ENCODE data around the gene TRIM50. TPM values are rescaled to one million over a fixed set of nuclear protein-coding genes. Genes with fewer than 3 reads are reported as not detected.

The TRIM50 gene
- total and polyA plus RNA-seq, 9 of the 15 experiments (the other 6 are each of a cell fraction or from before 2014, with no cell fraction given), result not detected

GRCh38 chr7:73369009-73369408, 41.1 kb upstream of the TRIM50 start:
- ATAC-seq, result no peak
- Histone ChIP-seq H2AFZ (ENCODE audit: low read depth, low read length) (no peak overlapping the region), H3K9me1 (ENCODE audit: control insufficient read depth, insufficient read depth, low read length) (no peaks in the 10 kb centered on the region), H3K27ac (ENCODE audit: extremely low read depth, low read depth, low read length) (no peak overlapping the region), H3K79me2 (ENCODE audit: control insufficient read depth, insufficient read depth, low read length) (no peaks in the 10 kb centered on the region), H3K4me3 (no peak overlapping the region), H3K9me3 (replicated peaks; ENCODE audit: control insufficient read depth, insufficient read depth, low read depth, low read length) (no peaks in the 10 kb centered on the region), H3K36me3 (ENCODE audit: control insufficient read depth, insufficient read depth, low read length) (no peaks in the 10 kb centered on the region), H3K9ac (ENCODE audit: insufficient read depth in 1 of 2, low read depth in 2 of 2, low read length in 2 of 2) (no peak overlapping the region), H3K27me3 (ENCODE audit: control insufficient read depth in 2 of 2, insufficient read depth in 2 of 2, low read length in 2 of 2) (peaks cover 38 to 60% of the 10 kb centered on the region in 2 experiments), H3K4me1 (replicated peaks in 1 of 2; ENCODE audit: control insufficient read depth in 2 of 2, insufficient read depth in 2 of 2, low read length in 2 of 2) (peaks cover 0 to 8% of the 10 kb centered on the region in 2 experiments; a peak in 1 of 5 replicates), H4K20me1 (replicated peaks; ENCODE audit: control insufficient read depth, insufficient read depth, low read length) (no peaks in the 10 kb centered on the region; the same call in 1 of the 2 replicates), H3K4me2 (ENCODE audit: insufficient read depth, low read length) (no peak overlapping the region)
- CTCF ChIA-PET (ENCODE audit: low intra/inter-chr PET ratio), result no interaction called here
- no peak for TF ChIP-seq TFE3 (CRISPR knock-in tag; IDR thresholded peaks at IDR 0.05)
- no peak for TF ChIP-seq ZFX (CRISPR knock-in tag; IDR thresholded peaks at IDR 0.05)
- TF ChIP-seq NFYB (IDR thresholded peaks at IDR 0.05; ENCODE audit: extremely low read depth, insufficient read length), result no peak
- TF ChIP-seq FIP1L1 (IDR thresholded peaks at IDR 0.05; ENCODE audit: low read depth, low read length, poor library complexity, severe bottlenecking), result no peak
- TF ChIP-seq ETV5 (CRISPR knock-in tag; IDR thresholded peaks at IDR 0.05; ENCODE audit: low read depth), result no peak
- no peak for TF ChIP-seq ZNF79 (CRISPR knock-in tag; IDR thresholded peaks at IDR 0.05; ENCODE audit: low read depth)
- no peak for TF ChIP-seq PML (IDR thresholded peaks at IDR 0.05; ENCODE audit: low read length)
- no peak for TF ChIP-seq HOMEZ (CRISPR knock-in tag; IDR thresholded peaks at IDR 0.05)
- TF ChIP-seq KAT7 (CRISPR knock-in tag; IDR thresholded peaks at IDR 0.05; ENCODE audit: borderline replicate concordance), result no peak
- TF ChIP-seq TBL1XR1 (IDR thresholded peaks at IDR 0.05; ENCODE audit: low read length in 2 of 2), result no peak
- TF ChIP-seq BDP1 (IDR thresholded peaks at IDR 0.05; ENCODE audit: insufficient read depth, insufficient read length), result no peak
- no peak for TF ChIP-seq ZNF146 (CRISPR knock-in tag; IDR thresholded peaks at IDR 0.05; ENCODE audit: unreplicated experiment)
- no peak for TF ChIP-seq HDAC2 (IDR thresholded peaks at IDR 0.05)
- TF ChIP-seq ZNF589 (CRISPR knock-in tag; IDR thresholded peaks at IDR 0.05; ENCODE audit: low read depth), result no peak
- TF ChIP-seq ID3 (CRISPR knock-in tag; IDR thresholded peaks at IDR 0.05), result no peak
- no peak for TF ChIP-seq ID3 (tag; IDR thresholded peaks at IDR 0.05)
- POLR2A ChIA-PET, result interaction anchor here (0.6 kb wide), 1 partner anchor 22 kb away, joined by 3 read pairs; no protein-coding TSS in a partner anchor
- no TSS peak for BruUV-seq (replicated peaks)
- WGBS (ENCODE audit: insufficient coverage, low coverage, missing lambda C conversion rate), result 7% methylated on average over 11 of the region's 11 CpGs
- FAIRE-seq, result no peak
- intact Hi-C loops (cut with micrococcal nuclease) (no loop called here), in situ Hi-C loops (cut with MboI) (no loop called here)
- peak in 3 of 4 experiments; percentile 4 to 5 (median 5) for DNase-seq (ENCODE audit: extremely low read depth in 1 of 4, low spot score in 3 of 4)
